ENCODE measurements around the gene NFATC4. TPM values are rescaled to one million over a fixed set of nuclear protein-coding genes. Genes with fewer than 3 reads are reported as not detected.

NFATC4 gene
- total and polyA plus RNA-seq, 5 donors from 2014 or later: not detected

- Mint-ChIP-seq H3K36me3 (peaks cover 5% of the 10 kb centered on the region), H3K4me3 (peak overlapping the region; percentile 37 to 69 (median 60)), H3K27ac (peak overlapping the region; percentile 77 to 89 (median 83)), H3K9me3 (no peaks in the 10 kb centered on the region), H3K27me3 (no peaks in the 10 kb centered on the region), H3K4me1 (peaks cover 0 to 52% (median 32%) of the 10 kb centered on the region in 4 donors)
- no peaks in the 10 kb centered on the region for H3K27me3 ChIP-seq (ENCODE audit: control insufficient read depth, insufficient read depth, low read length)
- ATAC-seq (ENCODE audit: low read depth in 2 of 2) (no peak), DNase-seq (peak in 1 of 3 donors; percentile 43)
- H3K4me3 ChIP-seq (ENCODE audit: low read depth, low read length): no peak overlapping the region
- peaks cover 2% of the 10 kb centered on the region for H3K36me3 ChIP-seq (ENCODE audit: control insufficient read depth, insufficient read depth, low read length)
- H3K9me3 ChIP-seq (ENCODE audit: control insufficient read depth in 2 of 2, low read length in 2 of 2): no peaks in the 10 kb centered on the region
- H3K4me1 ChIP-seq (ENCODE audit: control insufficient read depth, insufficient read depth, low read length, poor library complexity, severe bottlenecking): peaks cover 30% of the 10 kb centered on the region
- no peak overlapping the region for H3K27ac ChIP-seq (ENCODE audit: insufficient read depth, low read length, poor library complexity, severe bottlenecking)
Observed at GRCh38 chr14:24426912-24427536, 59.0 kb downstream of the NFATC4 start.

DNA sequence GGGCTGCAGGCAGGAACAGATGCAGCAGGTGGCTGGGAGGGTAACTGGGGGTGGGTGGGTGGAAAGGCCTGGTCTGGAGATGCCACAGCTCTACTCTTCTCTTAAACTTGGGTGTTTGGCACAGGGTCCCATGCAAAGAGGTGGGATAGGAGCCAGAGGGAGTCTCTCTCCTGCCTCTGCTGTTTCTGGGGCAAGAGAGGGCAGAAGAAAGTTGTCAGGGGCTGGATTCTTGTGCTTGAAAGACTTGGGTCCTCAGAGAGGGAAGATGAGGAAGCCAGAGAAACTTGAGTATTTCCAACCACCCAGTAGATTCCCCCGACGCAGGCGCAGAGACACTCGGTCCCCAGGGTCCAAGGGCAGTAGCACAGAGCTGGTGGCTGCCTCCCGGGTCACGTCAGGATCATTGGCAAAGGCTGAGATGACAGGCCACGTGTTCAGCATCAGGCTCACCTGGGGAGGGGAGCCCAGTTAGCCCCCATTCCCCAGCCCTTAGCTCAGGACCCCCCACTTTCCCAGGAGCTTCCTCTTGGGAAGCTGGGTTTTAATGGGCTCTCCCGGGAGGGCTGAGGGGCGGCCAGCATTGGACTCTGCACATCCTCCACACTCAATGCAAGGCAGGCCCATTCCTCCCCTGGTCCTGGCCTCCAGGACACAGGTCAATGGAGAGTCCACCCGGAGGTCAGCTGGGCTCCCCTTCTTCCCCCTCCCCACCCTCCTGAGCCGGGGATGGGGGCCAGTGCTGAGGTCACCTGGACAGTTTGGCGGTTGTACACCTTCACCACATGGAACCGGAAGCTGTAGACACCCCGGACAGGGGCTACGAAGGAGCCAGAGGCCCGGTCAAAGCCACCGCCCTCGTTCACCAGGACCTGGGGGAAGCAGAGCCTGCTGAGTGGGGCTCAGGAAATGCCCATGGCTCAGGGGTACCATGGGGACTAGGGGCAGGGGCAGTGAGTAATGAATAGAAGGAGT, 59.8 kb downstream of the NFATC4 start:
- Histone ChIP-seq H3K4me1 (ENCODE audit: control insufficient read depth, insufficient read depth, low read length, poor library complexity, severe bottlenecking) (peaks cover 32% of the 10 kb centered on the region), H3K27me3 (ENCODE audit: control insufficient read depth, insufficient read depth, low read length) (no peaks in the 10 kb centered on the region), H3K9me3 (ENCODE audit: control insufficient read depth in 2 of 2, low read length in 2 of 2) (no peaks in the 10 kb centered on the region), H3K36me3 (ENCODE audit: control insufficient read depth, insufficient read depth, low read length) (peaks cover 9% of the 10 kb centered on the region), H3K27ac (ENCODE audit: insufficient read depth, low read length, poor library complexity, severe bottlenecking) (no peak overlapping the region), H3K4me3 (ENCODE audit: low read depth, low read length) (no peak overlapping the region)
- H3K27me3 Mint-ChIP-seq: no peaks in the 10 kb centered on the region
- peak overlapping the region in 3 of 4 donors; percentile 22 to 65 (median 35) for H3K4me3 Mint-ChIP-seq
- peaks cover 0 to 53% (median 33%) of the 10 kb centered on the region in 4 donors for H3K4me1 Mint-ChIP-seq
- peaks cover 5% of the 10 kb centered on the region for H3K36me3 Mint-ChIP-seq
- H3K9me3 Mint-ChIP-seq: no peaks in the 10 kb centered on the region
- peak overlapping the region in 2 of 3 donors; percentile 60 to 69 for H3K27ac Mint-ChIP-seq
- DNase-seq: no peak
- ATAC-seq (ENCODE audit: low read depth in 2 of 2): no peak

DNA sequence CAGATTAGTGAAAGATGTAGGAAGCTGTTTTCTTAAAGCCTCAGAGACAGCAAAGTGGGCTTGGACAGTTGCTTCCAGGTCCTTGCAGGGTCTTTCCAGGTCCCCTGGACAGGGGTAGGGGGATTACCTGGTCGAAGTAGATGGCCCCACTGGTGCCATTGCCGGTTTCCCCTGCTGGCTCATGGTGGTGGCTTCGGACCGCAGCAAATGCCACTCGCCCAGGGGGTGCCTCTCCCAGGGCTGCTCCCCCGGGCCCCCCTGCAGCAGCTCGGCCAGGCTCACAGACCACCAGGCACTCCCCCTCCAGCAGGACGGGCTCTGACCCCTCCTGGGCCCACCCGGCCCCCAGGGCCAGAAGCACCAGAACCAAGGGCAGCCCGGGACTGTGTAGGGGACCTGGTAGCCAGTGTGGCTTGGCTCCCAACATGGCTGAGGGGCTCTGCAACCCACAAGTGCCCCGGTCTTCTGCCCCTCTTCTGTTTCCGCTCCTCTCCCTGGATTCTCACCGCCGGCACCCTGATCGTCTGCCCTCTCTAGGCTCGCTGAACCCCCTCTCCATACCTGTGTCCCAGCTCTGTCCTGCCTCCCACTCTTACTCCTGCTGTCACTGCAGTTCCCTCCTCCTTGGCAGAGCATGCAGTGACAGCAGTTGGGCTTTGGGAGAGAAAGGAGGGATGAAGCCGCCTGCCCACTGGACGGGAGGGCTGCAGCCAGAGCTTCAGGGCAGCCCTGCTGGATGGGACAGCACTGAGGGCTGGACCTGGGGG, 60.8 kb downstream of the NFATC4 start:
- Histone ChIP-seq H3K4me3 (ENCODE audit: low read depth, low read length) (peak overlapping the region; percentile 24), H3K4me1 (ENCODE audit: control insufficient read depth, insufficient read depth, low read length, poor library complexity, severe bottlenecking) (peaks cover 32% of the 10 kb centered on the region), H3K36me3 (ENCODE audit: control insufficient read depth, insufficient read depth, low read length) (peaks cover 17% of the 10 kb centered on the region), H3K27ac (ENCODE audit: insufficient read depth, low read length, poor library complexity, severe bottlenecking) (peak overlapping the region; percentile 95), H3K9me3 (ENCODE audit: control insufficient read depth in 2 of 2, low read length in 2 of 2) (no peaks in the 10 kb centered on the region), H3K27me3 (ENCODE audit: control insufficient read depth, insufficient read depth, low read length) (no peaks in the 10 kb centered on the region)
- Mint-ChIP-seq H3K27ac (peak overlapping the region; percentile 93 to 98 (median 97)), H3K4me1 (peaks cover 0 to 56% (median 37%) of the 10 kb centered on the region in 4 donors), H3K9me3 (no peaks in the 10 kb centered on the region), H3K27me3 (no peaks in the 10 kb centered on the region), H3K36me3 (peaks cover 10% of the 10 kb centered on the region), H3K4me3 (peak overlapping the region in 3 of 4 donors; percentile 89 to 95 (median 94))
- no peak for DNase-seq
- ATAC-seq (ENCODE audit: low read depth in 2 of 2): no peak

Other genes starting within 250 kb of the NFATC4 start
Only the 30 nearest of the 31 such genes appear.
- gene FITM1, start 237.5 kb upstream of the NFATC4 start, total RNA-seq: 1.1 TPM
- under 1 TPM in 3 of 4 donors, not detected in 1; 0.20 to 0.42 (median 0.24) TPM for gene FITM1, start 237.5 kb upstream of the NFATC4 start, polyA plus RNA-seq
- 294 TPM for gene PSME1, start 232.0 kb upstream of the NFATC4 start, total RNA-seq
- 1,000 to 10,000 TPM in 1 of 4 donors, 100 to 1,000 TPM in 3; 698 to 1,230 (median 866) TPM for gene PSME1, start 232.0 kb upstream of the NFATC4 start, polyA plus RNA-seq
- gene EMC9, start 226.6 kb upstream of the NFATC4 start, total RNA-seq: 11.7 TPM
- 10 to 100 TPM; 10.7 to 22.5 (median 13.4) TPM for gene EMC9, start 226.6 kb upstream of the NFATC4 start, polyA plus RNA-seq
- 167 TPM for gene PSME2, start 221.6 kb upstream of the NFATC4 start, total RNA-seq
- gene PSME2, start 221.6 kb upstream of the NFATC4 start, polyA plus RNA-seq: 100 to 1,000 TPM; 346 to 603 (median 466) TPM
- 82.4 TPM for gene RNF31, start 220.7 kb upstream of the NFATC4 start, total RNA-seq
- 10 to 100 TPM; 35.9 to 55.9 (median 41.1) TPM for gene RNF31, start 220.7 kb upstream of the NFATC4 start, polyA plus RNA-seq
- gene IRF9, start 206.9 kb upstream of the NFATC4 start, total RNA-seq: 369 TPM
- 100 to 1,000 TPM; 105 to 157 (median 119) TPM for gene IRF9, start 206.9 kb upstream of the NFATC4 start, polyA plus RNA-seq
- 145 TPM for gene REC8, start 196.1 kb upstream of the NFATC4 start, total RNA-seq
- gene REC8, start 196.1 kb upstream of the NFATC4 start, polyA plus RNA-seq: 10 to 100 TPM in 3 of 4 donors, 1 to 10 TPM in 1; 9.7 to 16.1 (median 12.0) TPM
- 33.7 TPM for gene IPO4, start 179.4 kb upstream of the NFATC4 start, total RNA-seq
- 10 to 100 TPM; 13.0 to 14.8 (median 14.1) TPM for gene IPO4, start 179.4 kb upstream of the NFATC4 start, polyA plus RNA-seq
- 20.0 TPM for gene TM9SF1, start 172.7 kb upstream of the NFATC4 start, total RNA-seq
- 10 to 100 TPM; 36.8 to 42.3 (median 40.0) TPM for gene TM9SF1, start 172.7 kb upstream of the NFATC4 start, polyA plus RNA-seq
- 0.44 TPM for gene TSSK4, start 162.5 kb upstream of the NFATC4 start, total RNA-seq
- gene TSSK4, start 162.5 kb upstream of the NFATC4 start, polyA plus RNA-seq: 1 to 10 TPM in 3 of 4 donors, under 1 TPM in 1; 0.86 to 1.5 (median 1.2) TPM
- 108 TPM for gene CHMP4A, start 154.7 kb upstream of the NFATC4 start, total RNA-seq
- 100 to 1,000 TPM; 122 to 154 (median 142) TPM for gene CHMP4A, start 154.7 kb upstream of the NFATC4 start, polyA plus RNA-seq
- gene MDP1, start 152.1 kb upstream of the NFATC4 start, total RNA-seq: 6.0 TPM
- 10 to 100 TPM; 29.0 to 52.6 (median 35.6) TPM for gene MDP1, start 152.1 kb upstream of the NFATC4 start, polyA plus RNA-seq
- gene NEDD8, start 135.8 kb upstream of the NFATC4 start, total RNA-seq: 89.1 TPM
- 100 to 1,000 TPM; 334 to 440 (median 349) TPM for gene NEDD8, start 135.8 kb upstream of the NFATC4 start, polyA plus RNA-seq
- 49.0 TPM for gene GMPR2, start 135.3 kb upstream of the NFATC4 start, total RNA-seq
- gene GMPR2, start 135.3 kb upstream of the NFATC4 start, polyA plus RNA-seq: 100 to 1,000 TPM in 3 of 4 donors, 10 to 100 TPM in 1; 95.5 to 117 (median 112) TPM
- gene TINF2, start 125.6 kb upstream of the NFATC4 start, total RNA-seq: 169 TPM
- 100 to 1,000 TPM; 216 to 242 (median 223) TPM for gene TINF2, start 125.6 kb upstream of the NFATC4 start, polyA plus RNA-seq
- gene TGM1, start 105.0 kb upstream of the NFATC4 start, total RNA-seq: 4.0 TPM
- gene TGM1, start 105.0 kb upstream of the NFATC4 start, polyA plus RNA-seq: not detected
- gene RABGGTA, start 96.6 kb upstream of the NFATC4 start, total RNA-seq: 78.6 TPM
- gene RABGGTA, start 96.6 kb upstream of the NFATC4 start, polyA plus RNA-seq: 10 to 100 TPM; 25.1 to 40.4 (median 30.3) TPM
- gene DHRS1, start 68.4 kb upstream of the NFATC4 start, total RNA-seq: 41.2 TPM
- gene DHRS1, start 68.4 kb upstream of the NFATC4 start, polyA plus RNA-seq: 10 to 100 TPM; 21.7 to 48.5 (median 31.9) TPM
- gene NOP9, start 68.3 kb upstream of the NFATC4 start, total RNA-seq: 30.0 TPM
- gene NOP9, start 68.3 kb upstream of the NFATC4 start, polyA plus RNA-seq: 1 to 10 TPM; 1.3 to 2.5 (median 1.8) TPM
- gene CIDEB, start 60.2 kb upstream of the NFATC4 start, total RNA-seq: 13.2 TPM
- gene CIDEB, start 60.2 kb upstream of the NFATC4 start, polyA plus RNA-seq: 10 to 100 TPM in 2 of 4 donors, 1 to 10 TPM in 2; 8.9 to 13.6 (median 9.7) TPM
- gene LTB4R2, start 58.0 kb upstream of the NFATC4 start, total RNA-seq: 18.1 TPM
- 1 to 10 TPM in 3 of 4 donors, under 1 TPM in 1; 1.00 to 2.2 (median 1.7) TPM for gene LTB4R2, start 58.0 kb upstream of the NFATC4 start, polyA plus RNA-seq
- 17.5 TPM for gene LTB4R, start 56.7 kb upstream of the NFATC4 start, total RNA-seq
- 1 to 10 TPM; 3.5 to 7.8 (median 6.3) TPM for gene LTB4R, start 56.7 kb upstream of the NFATC4 start, polyA plus RNA-seq
- 10.7 TPM for gene ADCY4, start 33.1 kb upstream of the NFATC4 start, total RNA-seq
- gene ADCY4, start 33.1 kb upstream of the NFATC4 start, polyA plus RNA-seq: under 1 TPM in 2 of 4 donors, not detected in 2; 0.32 to 0.39 TPM
- 41.2 TPM for gene RIPK3, start 28.2 kb upstream of the NFATC4 start, total RNA-seq
- 10 to 100 TPM; 14.9 to 24.6 (median 19.4) TPM for gene RIPK3, start 28.2 kb upstream of the NFATC4 start, polyA plus RNA-seq
- gene NYNRIN, start 30.8 kb downstream of the NFATC4 start, total RNA-seq: 0.22 TPM
- gene NYNRIN, start 30.8 kb downstream of the NFATC4 start, polyA plus RNA-seq: under 1 TPM in 1 of 4 donors, not detected in 3; 0.02 TPM
- 3.2 TPM for gene CBLN3, start 61.5 kb downstream of the NFATC4 start, total RNA-seq
- gene CBLN3, start 61.5 kb downstream of the NFATC4 start, polyA plus RNA-seq: under 1 TPM; 0.10 to 0.32 (median 0.11) TPM
- 139 TPM for gene KHNYN, start 61.8 kb downstream of the NFATC4 start, total RNA-seq
- 10 to 100 TPM; 12.4 to 16.5 (median 15.0) TPM for gene KHNYN, start 61.8 kb downstream of the NFATC4 start, polyA plus RNA-seq
- 79.9 TPM for gene SDR39U1, start 74.6 kb downstream of the NFATC4 start, total RNA-seq
- 10 to 100 TPM; 46.1 to 63.1 (median 60.5) TPM for gene SDR39U1, start 74.6 kb downstream of the NFATC4 start, polyA plus RNA-seq
- not detected for gene CMA1, start 140.1 kb downstream of the NFATC4 start, total RNA-seq
- not detected for gene CMA1, start 140.1 kb downstream of the NFATC4 start, polyA plus RNA-seq
- not detected for gene CTSG, start 208.1 kb downstream of the NFATC4 start, total RNA-seq
- gene CTSG, start 208.1 kb downstream of the NFATC4 start, polyA plus RNA-seq: not detected